HEK293 (cell line): ENCODE data around the gene USP33.

Experiments used
- CTCF ChIA-PET: fragments of 350-600 bp; formaldehyde crosslinking; extraction: SDS; loops from one replicate; lab custom pipeline; 2021; ENCODE audit warnings: antibody characterized with exemption; lab: Yijun Ruan, JAX
- POLR2A ChIA-PET: fragments of 300-600 bp; formaldehyde crosslinking; extraction: SDS; loops from one replicate; lab custom pipeline; 2020; ENCODE audit warnings: antibody characterized with exemption, inconsistent platforms; lab: Yijun Ruan, JAX
- H3K27ac ChIP-seq: fragments of 200-500 bp; sonication (Bioruptor generic); 2 replicates; pipeline ENCODE4 v1.5.1; 2014; ENCODE audit warnings: low read depth, low read length, control low read depth, inconsistent platforms; ENCODE audit errors: extremely low read depth
- H3K36me3 ChIP-seq, 2 experiments: fragments of 200-500 bp in 1 of 2; sonication (Bioruptor generic) in 1 of 2; 1 replicate in 1 of 2; 2 replicates in 1 of 2; pipeline ENCODE4 v1.5.1; 2014 to 2017; ENCODE audit warnings: inconsistent platforms in 2 of 2, low read length in 2 of 2; ENCODE audit not compliant: control insufficient read depth in 2 of 2, insufficient read depth in 1 of 2
- H3K4me1 ChIP-seq: fragments of 200-500 bp; sonication (Bioruptor generic); 2 replicates; pipeline ENCODE4 v1.5.1; 2014; ENCODE audit warnings: mild to moderate bottlenecking, low read length, inconsistent platforms; ENCODE audit not compliant: control insufficient read depth, insufficient read depth
- H3K4me3 ChIP-seq: 2 replicates; pipeline ENCODE4 v1.5.1; 2011; ENCODE audit warnings: low read depth, mild to moderate bottlenecking, control low read depth, low read length, moderate library complexity
- H3K9me3 ChIP-seq: fragments of 200-500 bp; sonication (Bioruptor generic); 2 replicates; pipeline ENCODE4 v1.5.1; 2014; ENCODE audit warnings: low read depth, low read length, inconsistent platforms; ENCODE audit not compliant: control insufficient read depth, insufficient read depth
- ATF2 ChIP-seq: fragments of 450-650 bp; formaldehyde crosslinking; IDR thresholded peaks from 2 replicates; pipeline ENCODE4 v1.5.1; 2016; ENCODE audit warnings: missing biosample characterization, missing genetic modification characterization, low read depth
- OSR2 ChIP-seq: fragments of 450-650 bp; formaldehyde crosslinking; IDR thresholded peaks from 2 replicates; pipeline ENCODE4 v1.5.1; 2016; ENCODE audit warnings: missing biosample characterization, missing genetic modification characterization
- PRDM6 ChIP-seq: fragments of 450-650 bp; formaldehyde crosslinking; IDR thresholded peaks from 2 replicates; pipeline ENCODE4 v1.5.1; 2017; ENCODE audit warnings: missing biosample characterization, missing genetic modification characterization
- REPIN1 ChIP-seq: fragments of 450-650 bp; formaldehyde crosslinking; IDR thresholded peaks from 2 replicates; pipeline ENCODE4 v1.5.1; 2017; ENCODE audit warnings: missing biosample characterization, missing genetic modification characterization, low read depth
- SALL2 ChIP-seq: fragments of 450-650 bp; formaldehyde crosslinking; IDR thresholded peaks from 2 replicates; pipeline ENCODE4 v1.5.0; 2017; ENCODE audit warnings: missing biosample characterization, mild to moderate bottlenecking, missing genetic modification characterization, borderline replicate concordance
- TCF7L2 ChIP-seq: IDR thresholded peaks from 2 replicates; pipeline ENCODE4 v1.6.1; 2011; ENCODE audit warnings: low read depth, mild to moderate bottlenecking, inconsistent platforms, low read length, moderate library complexity, borderline replicate concordance
- ZBTB1 ChIP-seq: fragments of 450-650 bp; formaldehyde crosslinking; IDR thresholded peaks from 2 replicates; pipeline ENCODE4 v1.5.1; 2016; ENCODE audit warnings: missing biosample characterization, missing genetic modification characterization
- ZBTB11 ChIP-seq: fragments of 450-650 bp; formaldehyde crosslinking; conservative IDR thresholded peaks from 2 replicates; pipeline ENCODE4 v1.5.1; 2016; ENCODE audit warnings: low read depth, missing biosample characterization, missing genetic modification characterization
- ZBTB26 ChIP-seq: fragments of 450-650 bp; formaldehyde crosslinking; optimal IDR thresholded peaks from 2 replicates; pipeline ENCODE3; 2016; ENCODE audit warnings: missing biosample characterization, mild to moderate bottlenecking, missing genetic modification characterization
- ZBTB44 ChIP-seq: fragments of 450-650 bp; IDR thresholded peaks from 2 replicates; pipeline ENCODE4 v1.5.1; 2018; ENCODE audit warnings: missing biosample characterization, mild to moderate bottlenecking, missing genetic modification characterization
- ZFP3 ChIP-seq: fragments of 450-650 bp; formaldehyde crosslinking; IDR thresholded peaks from 2 replicates; pipeline ENCODE4 v1.5.1; 2016; ENCODE audit warnings: low read depth, missing biosample characterization, missing genetic modification characterization
- ZNF140 ChIP-seq: fragments of 450-650 bp; formaldehyde crosslinking; IDR thresholded peaks from 2 replicates; pipeline ENCODE4 v1.5.1; 2016; ENCODE audit warnings: missing biosample characterization, missing genetic modification characterization
- ZNF146 ChIP-seq: fragments of 450-650 bp; formaldehyde crosslinking; IDR thresholded peaks from 2 replicates; pipeline ENCODE4 v1.5.1; 2016; ENCODE audit warnings: missing biosample characterization, missing genetic modification characterization
- ZNF18 ChIP-seq: fragments of 450-650 bp; formaldehyde crosslinking; IDR thresholded peaks from 2 replicates; pipeline ENCODE4 v1.5.1; 2016; ENCODE audit warnings: missing biosample characterization, missing genetic modification characterization
- ZNF266 ChIP-seq: fragments of 450-650 bp; formaldehyde crosslinking; IDR thresholded peaks from 2 replicates; pipeline ENCODE4 v1.5.1; 2016; ENCODE audit warnings: missing biosample characterization, missing genetic modification characterization, low read depth
- ZNF48 ChIP-seq: fragments of 450-650 bp; formaldehyde crosslinking; IDR thresholded peaks from 2 replicates; pipeline ENCODE4 v1.5.1; 2016; ENCODE audit warnings: missing biosample characterization, missing genetic modification characterization
- ZNF510 ChIP-seq: fragments of 450-650 bp; formaldehyde crosslinking; IDR thresholded peaks from 2 replicates; pipeline ENCODE4 v1.5.1; 2018; ENCODE audit warnings: mild to moderate bottlenecking, missing genetic modification characterization, missing biosample characterization; ENCODE audit not compliant: insufficient replicate concordance
- ZNF621 ChIP-seq: fragments of 450-650 bp; formaldehyde crosslinking; IDR thresholded peaks from 2 replicates; pipeline ENCODE4 v1.5.1; 2017; ENCODE audit warnings: missing biosample characterization, missing genetic modification characterization
- ZNF629 ChIP-seq: fragments of 450-650 bp; formaldehyde crosslinking; IDR thresholded peaks from 2 replicates; pipeline ENCODE4 v1.5.1; 2017; ENCODE audit warnings: missing biosample characterization, missing genetic modification characterization
- ZNF704 ChIP-seq: fragments of 450-650 bp; formaldehyde crosslinking; IDR thresholded peaks from 2 replicates; pipeline ENCODE4 v1.5.1; 2016; ENCODE audit warnings: missing biosample characterization, missing genetic modification characterization
- ZNF777 ChIP-seq: fragments of 450-650 bp; formaldehyde crosslinking; IDR thresholded peaks from 2 replicates; pipeline ENCODE4 v1.5.1; 2017; ENCODE audit warnings: missing biosample characterization, missing genetic modification characterization, borderline replicate concordance
- ZNF791 ChIP-seq: fragments of 450-650 bp; formaldehyde crosslinking; IDR thresholded peaks from 2 replicates; pipeline ENCODE4 v1.5.1; 2016; ENCODE audit warnings: missing biosample characterization, missing genetic modification characterization
- ZNF837 ChIP-seq: fragments of 450-650 bp; formaldehyde crosslinking; IDR thresholded peaks from 2 replicates; pipeline ENCODE4 v1.5.1; 2016; ENCODE audit warnings: missing biosample characterization, missing genetic modification characterization
- ZSCAN4 ChIP-seq: fragments of 450-650 bp; formaldehyde crosslinking; IDR thresholded peaks from 2 replicates; pipeline ENCODE4 v1.5.1; 2017; ENCODE audit warnings: missing biosample characterization, missing genetic modification characterization

USP33 gene

GRCh38 chr1:77655431-77655974 is 104.1 kb downstream of the USP33 start:
- Histone ChIP-seq H3K4me1 (peaks cover 3% of the 10 kb centered on the region; the same call in 1 of the 2 replicates), H3K27ac (peak overlapping the region; percentile 28; the same call in 1 of the 2 replicates), H3K9me3 (no peaks in the 10 kb centered on the region), H3K4me3 (no peak overlapping the region), H3K36me3 (peaks cover 0 to 4% of the 10 kb centered on the region in 2 experiments; a peak in 2 of 3 replicates)
- ChIA-PET CTCF (no interaction called here), POLR2A (no interaction called here)
- TF ChIP-seq REPIN1: no peak
- TF ChIP-seq ZNF146 (tag by site-specific recombination): no peak
- TF ChIP-seq ZNF704 (tag by site-specific recombination): no peak
- TF ChIP-seq PRDM6 (tag by site-specific recombination): peak; percentile 13; the same call in 1 of the 2 replicates
- TF ChIP-seq ZNF621 (tag by site-specific recombination): no peak
- no peak for TF ChIP-seq ZBTB26 (tag by site-specific recombination)
- TF ChIP-seq ZNF18 (tag by site-specific recombination): no peak
- no peak for TF ChIP-seq TCF7L2
- TF ChIP-seq ZNF266 (tag by site-specific recombination): no peak
- TF ChIP-seq ZBTB44 (tag by site-specific recombination): no peak
- TF ChIP-seq ZNF837 (tag by site-specific recombination): no peak
- TF ChIP-seq SALL2 (tag by site-specific recombination): no peak
- no peak for TF ChIP-seq ZBTB1 (tag by site-specific recombination)
- TF ChIP-seq ZNF140 (tag by site-specific recombination): no peak
- TF ChIP-seq ZSCAN4 (tag by site-specific recombination): no peak
- no peak for TF ChIP-seq ZBTB11 (tag by site-specific recombination)
- peak; percentile 4 for TF ChIP-seq ZNF510 (tag by site-specific recombination)
- TF ChIP-seq ZFP3: no peak
- no peak for TF ChIP-seq ZNF777 (tag by site-specific recombination)
- no peak for TF ChIP-seq ZNF791 (tag by site-specific recombination)
- TF ChIP-seq ZNF629 (tag by site-specific recombination): peak; percentile 56; the same call in 1 of the 2 replicates
- peak; percentile 77 for TF ChIP-seq OSR2 (tag by site-specific recombination)
- TF ChIP-seq ZNF48 (tag by site-specific recombination): no peak
- peak; percentile 87 for TF ChIP-seq ATF2
